OCI-LY7 (cell line): ENCODE results near the gene SELENOV. TPM values are rescaled to one million over a fixed set of nuclear protein-coding genes. Genes with fewer than 3 reads are reported as not detected.

Experiments
- BruUV-seq: library from RNA; stranded (reverse); fragments of 400-500 nt; replicated peaks from 2 replicates; lab custom pipeline; 2021; lab: Mats Ljungman, UMichigan
- CTCF ChIA-PET: fragments of 300-600 bp; sonication (Branson Sonifier 250); formaldehyde crosslinking; loops from one replicate; lab custom pipeline; 2022; ENCODE audit warnings: antibody characterized with exemption; ENCODE audit not compliant: unreplicated experiment; lab: Charles Lee
- POLR2A ChIA-PET: fragments of 300-600 bp; sonication (Branson Sonifier 250); formaldehyde crosslinking; loops from one replicate; lab custom pipeline; 2022; ENCODE audit warnings: antibody characterized with exemption; lab: Charles Lee
- DNase-seq: peaks from one replicate; pipeline ENCODE4 v3.0.0-alpha.2; 2015; ENCODE audit warnings: low spot score
- H2AFZ ChIP-seq: fragments of 200-600 bp; sonication (generic), shearing (Covaris generic); 2 replicates; pipeline ENCODE4 v1.6.1; 2014; ENCODE audit warnings: mild to moderate bottlenecking, antibody characterized with exemption, low read length, moderate library complexity
- H3K27ac ChIP-seq: fragments of 200-600 bp; sonication (generic); 2 replicates; pipeline ENCODE4 v1.5.1; 2014; ENCODE audit warnings: mixed run types, low read depth, mild to moderate bottlenecking, moderate library complexity, low read length, inconsistent platforms; ENCODE audit not compliant: poor library complexity, severe bottlenecking
- H3K36me3 ChIP-seq: fragments of 200-600 bp; sonication (generic); 2 replicates; pipeline ENCODE4 v1.6.1; 2014; ENCODE audit warnings: mild to moderate bottlenecking, antibody characterized with exemption, low read length, moderate library complexity, mixed read lengths; ENCODE audit not compliant: insufficient read depth
- H3K4me1 ChIP-seq: fragments of 200-600 bp; sonication (generic); 2 replicates; pipeline ENCODE4 v1.5.1; 2014; ENCODE audit warnings: mild to moderate bottlenecking, low read length; ENCODE audit not compliant: insufficient read depth, poor library complexity, severe bottlenecking
- H3K4me2 ChIP-seq: fragments of 200-600 bp; sonication (generic); 2 replicates; pipeline ENCODE4 v1.6.1; 2014; ENCODE audit warnings: mild to moderate bottlenecking, low read length
- H3K4me3 ChIP-seq: fragments of 200-600 bp; sonication (generic); 2 replicates; pipeline ENCODE4 v1.5.1; 2014; ENCODE audit warnings: mild to moderate bottlenecking, low read depth, low read length; ENCODE audit not compliant: poor library complexity, severe bottlenecking
- H3K79me2 ChIP-seq: fragments of 200-600 bp; sonication (generic); 2 replicates; pipeline ENCODE4 v1.6.1; 2016; ENCODE audit warnings: low read depth, mild to moderate bottlenecking, low read length, moderate library complexity, mixed read lengths; ENCODE audit not compliant: insufficient read depth
- H3K9me2 ChIP-seq: fragments of 200-600 bp; sonication (generic); 2 replicates; pipeline ENCODE4 v1.6.1; 2016; ENCODE audit warnings: mild to moderate bottlenecking, low read length, mixed read lengths; ENCODE audit not compliant: insufficient read depth
- H3K9me3 ChIP-seq: fragments of 200-600 bp; sonication (generic); 2 replicates; pipeline ENCODE4 v1.6.1; 2014; ENCODE audit warnings: mild to moderate bottlenecking, mixed run types, low read length, mixed read lengths
- H4K20me1 ChIP-seq: fragments of 200-600 bp; sonication (generic); 2 replicates; pipeline ENCODE4 v1.6.1; 2014; ENCODE audit warnings: mild to moderate bottlenecking, antibody characterized with exemption, low read length, moderate library complexity, mixed read lengths; ENCODE audit not compliant: insufficient read depth
- CTCF ChIP-seq: fragments of 200-600 bp; sonication (generic); conservative IDR thresholded peaks from 2 replicates; pipeline ENCODE4 v1.5.1; 2014; ENCODE audit warnings: mild to moderate bottlenecking, antibody characterized with exemption, low read length, moderate library complexity, mixed read lengths
- EZH2phosphoT487 ChIP-seq: fragments of 200-600 bp; sonication (generic); IDR thresholded peaks from 2 replicates; pipeline ENCODE4 v1.6.1; 2018; ENCODE audit warnings: low read depth, borderline replicate concordance, mild to moderate bottlenecking, mixed run types, antibody characterized with exemption, low read length, moderate library complexity, mixed read lengths
- intact Hi-C: fragments of 100-400 bp; cut with micrococcal nuclease; formaldehyde crosslinking; loops from one replicate; pipeline ENCODE4 v1.10.0; 2022; ENCODE audit not compliant: unreplicated experiment
- total RNA-seq, 2 experiments: library from RNA; depleted of rRNA in 1 of 2; stranded (reverse); fragments of >200 nt in 1 of 2; shearing (Covaris generic) in 1 of 2; gene quantifications; 2 replicates each; pipeline ENCODE4 v1.2.3, GENCODE V29; 2014 to 2022

SELENOV gene
- total RNA-seq, 2 experiments from 2014 or later = not detected

GRCh38 chr19:39515551-39516191 is 732 bp downstream of the SELENOV start:
- TF ChIP-seq EZH2phosphoT487 = no peak
- TF ChIP-seq CTCF = no peak
- Histone ChIP-seq H3K4me1 (peaks cover 14% of the 10 kb centered on the region), H3K36me3 (no peaks in the 10 kb centered on the region), H4K20me1 (no peaks in the 10 kb centered on the region), H3K4me2 (no peak overlapping the region), H3K79me2 (no peaks in the 10 kb centered on the region), H3K27ac (no peak overlapping the region), H3K4me3 (no peak overlapping the region), H3K9me3 (no peaks in the 10 kb centered on the region), H2AFZ (no peak overlapping the region), H3K9me2 (no peaks in the 10 kb centered on the region)
- ChIA-PET CTCF (no interaction called here), POLR2A (no interaction called here)
- intact Hi-C loops = no loop called here
- DNase-seq = no peak
- no TSS peak for BruUV-seq

DNA sequence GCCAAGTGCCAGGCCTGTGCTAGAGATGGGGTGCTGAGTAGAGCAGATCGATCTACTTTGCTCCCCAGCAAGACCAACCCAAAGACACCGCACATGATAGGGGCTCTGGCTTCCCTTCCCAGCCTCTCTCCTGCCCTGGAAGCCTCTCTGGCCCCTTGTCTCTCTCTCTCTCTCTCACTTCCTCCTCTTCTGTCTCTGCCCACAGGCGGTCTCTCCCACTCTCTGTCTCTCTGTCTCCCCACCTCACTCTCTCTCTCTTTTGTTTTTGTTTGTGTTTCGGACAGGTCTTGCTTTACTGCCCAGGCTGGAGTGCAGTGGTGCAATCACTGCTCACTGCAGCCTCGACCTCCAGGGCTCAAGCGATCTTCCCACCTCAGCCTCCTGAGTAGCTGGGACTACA is 1.3 kb downstream of the SELENOV start:
- Histone ChIP-seq H3K9me3 (no peaks in the 10 kb centered on the region), H3K27ac (no peak overlapping the region), H3K36me3 (no peaks in the 10 kb centered on the region), H3K9me2 (no peaks in the 10 kb centered on the region), H3K4me2 (no peak overlapping the region), H3K4me3 (no peak overlapping the region), H2AFZ (no peak overlapping the region), H3K4me1 (peaks cover 14% of the 10 kb centered on the region), H4K20me1 (no peaks in the 10 kb centered on the region), H3K79me2 (no peaks in the 10 kb centered on the region)
- intact Hi-C loops = no loop called here
- BruUV-seq = no TSS peak
- ChIA-PET CTCF (no interaction called here), POLR2A (no interaction called here)
- TF ChIP-seq CTCF (no peak), EZH2phosphoT487 (no peak)
- no peak for DNase-seq

DNA sequence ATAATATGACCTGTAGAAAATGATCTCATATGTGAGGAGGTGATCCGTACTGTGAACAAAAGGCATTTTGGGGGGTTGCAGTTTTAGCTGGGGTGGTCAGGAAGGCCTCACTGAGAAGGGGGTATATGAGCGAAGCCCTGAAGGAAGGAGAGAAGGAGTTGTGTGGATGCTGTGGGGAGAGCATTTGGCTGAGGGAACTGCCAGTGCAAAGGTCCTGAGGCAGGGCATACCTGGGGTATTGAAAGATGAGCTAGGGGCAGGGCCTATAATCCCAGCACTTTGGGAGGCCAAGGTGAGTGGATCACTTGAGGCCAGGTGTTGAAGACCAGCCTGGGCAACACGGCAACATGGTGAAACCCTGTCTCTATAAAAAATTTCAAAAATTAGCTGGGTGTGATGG is 2.5 kb downstream of the SELENOV start:
- ChIA-PET POLR2A (no interaction called here), CTCF (no interaction called here)
- intact Hi-C loops = no loop called here

More for the DNA sequence above, 2.5 kb downstream of the SELENOV start:
- peaks cover 14% of the 10 kb centered on the region for H3K4me1 ChIP-seq
- H3K9me2 ChIP-seq = no peaks in the 10 kb centered on the region
- no peak overlapping the region for H3K27ac ChIP-seq
- no peak overlapping the region for H3K4me2 ChIP-seq
- no peak overlapping the region for H2AFZ ChIP-seq
- no peaks in the 10 kb centered on the region for H3K9me3 ChIP-seq
- no peak overlapping the region for H3K4me3 ChIP-seq
- no peaks in the 10 kb centered on the region for H3K36me3 ChIP-seq
- TF ChIP-seq CTCF (no peak), EZH2phosphoT487 (no peak)
- no TSS peak for BruUV-seq
- H3K79me2 ChIP-seq = no peaks in the 10 kb centered on the region
- no peaks in the 10 kb centered on the region for H4K20me1 ChIP-seq
- no peak for DNase-seq
